ENCODE results near the gene WDR45. TPM values are rescaled to one million over a fixed set of nuclear protein-coding genes. Genes with fewer than 3 reads are reported as not detected.

WDR45 gene
- total RNA-seq, 1 donor from 2014 or later = 46.4 TPM

- Mint-ChIP-seq H3K4me1 (ENCODE audit: unreplicated experiment) (peaks cover 18% of the 10 kb centered on the region), H3K27ac (ENCODE audit: unreplicated experiment) (no peak within 1 kb of the TSS), H3K9me3 (ENCODE audit: unreplicated experiment) (no peaks in the 10 kb centered on the region), H3K27me3 (ENCODE audit: unreplicated experiment) (peaks cover 8% of the 10 kb centered on the region), H3K4me3 (ENCODE audit: unreplicated experiment) (peak within 1 kb of the TSS; percentile 56), H3K36me3 (ENCODE audit: low read depth, unreplicated experiment) (peaks cover 20% of the 10 kb centered on the region)
- no peak for DNase-seq (ENCODE audit: low spot score)
- no peak for TF ChIP-seq CTCF (IDR thresholded peaks at IDR 0.05; ENCODE audit: unreplicated experiment)
Observed at GRCh38 chrX:49058794-49059193, 20.9 kb downstream of the WDR45 start, which contains the start of gene CCDC120. Gene CCDC120 (plus strand): TSS chrX:49058999. CDS start chrX:49062042, 3,043 bp downstream.

- peaks cover 13% of the 10 kb centered on the region for H3K27me3 Mint-ChIP-seq (ENCODE audit: unreplicated experiment)
- peak overlapping the region; percentile 94 for H3K4me3 Mint-ChIP-seq (ENCODE audit: unreplicated experiment)
- H3K4me1 Mint-ChIP-seq (ENCODE audit: unreplicated experiment) = peaks cover 25% of the 10 kb centered on the region
- H3K36me3 Mint-ChIP-seq (ENCODE audit: low read depth, unreplicated experiment) = peaks cover 11% of the 10 kb centered on the region
- TF ChIP-seq CTCF (IDR thresholded peaks at IDR 0.05; ENCODE audit: unreplicated experiment) = no peak
- no peak for DNase-seq (ENCODE audit: low spot score)
- H3K27ac Mint-ChIP-seq (ENCODE audit: unreplicated experiment) = peak overlapping the region; percentile 88
- H3K9me3 Mint-ChIP-seq (ENCODE audit: unreplicated experiment) = no peaks in the 10 kb centered on the region
Observed at GRCh38 chrX:49054073-49054762, 25.5 kb downstream of the WDR45 start.

- DNase-seq (ENCODE audit: low spot score) = peak; percentile 66
- TF ChIP-seq CTCF (IDR thresholded peaks at IDR 0.05; ENCODE audit: unreplicated experiment) = no peak
Observed at GRCh38 chrX:49053223-49054072, 26.2 kb downstream of the WDR45 start.

GRCh38 chrX:49043987-49044281 is 35.8 kb downstream of the WDR45 start:
- Mint-ChIP-seq H3K27ac (ENCODE audit: unreplicated experiment) (peak overlapping the region; percentile 72), H3K9me3 (ENCODE audit: unreplicated experiment) (no peaks in the 10 kb centered on the region), H3K27me3 (ENCODE audit: unreplicated experiment) (peaks cover 8% of the 10 kb centered on the region)

More at GRCh38 chrX:49053223-49054072, 26.2 kb downstream of the WDR45 start:
- Mint-ChIP-seq H3K27me3 (ENCODE audit: unreplicated experiment) (peaks cover 13% of the 10 kb centered on the region), H3K9me3 (ENCODE audit: unreplicated experiment) (no peaks in the 10 kb centered on the region), H3K4me3 (ENCODE audit: unreplicated experiment) (peak overlapping the region; percentile 94), H3K4me1 (ENCODE audit: unreplicated experiment) (peaks cover 25% of the 10 kb centered on the region), H3K36me3 (ENCODE audit: low read depth, unreplicated experiment) (peaks cover 11% of the 10 kb centered on the region), H3K27ac (ENCODE audit: unreplicated experiment) (peak overlapping the region; percentile 88)

More at GRCh38 chrX:49043987-49044281, 35.8 kb downstream of the WDR45 start:
- no peak for DNase-seq (ENCODE audit: low spot score)
- H3K4me3 Mint-ChIP-seq (ENCODE audit: unreplicated experiment) = peak overlapping the region; percentile 86
- peaks cover 24% of the 10 kb centered on the region for H3K4me1 Mint-ChIP-seq (ENCODE audit: unreplicated experiment)
- H3K36me3 Mint-ChIP-seq (ENCODE audit: low read depth, unreplicated experiment) = no peaks in the 10 kb centered on the region
- no peak for TF ChIP-seq CTCF (IDR thresholded peaks at IDR 0.05; ENCODE audit: unreplicated experiment)

Measured in endothelial cell (in vitro differentiated cells).